Gastroesophageal sphincter (tissue), 4 donors: ENCODE data around the gene WDR20. TPM values are rescaled to one million over a fixed set of nuclear protein-coding genes. Genes with fewer than 3 reads are reported as not detected.
"Not testable (repeated sequence)": the region's sequence is repeated elsewhere in the genome, so short reads cannot be mapped to it uniquely, and the experiment has no call there.

Experiments used
- ATAC-seq: fragments of 150-250 bp; one replicate; pipeline ENCODE4 v1.9.1; 2016; ENCODE audit warnings: mild to moderate bottlenecking, moderate library complexity
- H3K27ac ChIP-seq, 4 donors: fragments of 200-600 bp; sonication (generic) in 3 of 4; 1 replicate in 3 of 4; 2 replicates in 1 of 4; pipeline ENCODE4 v1.5.1; 2016 to 2019
- H3K27me3 ChIP-seq: fragments of 200-600 bp; sonication (generic); one replicate; pipeline ENCODE4 v1.5.1; 2019
- H3K36me3 ChIP-seq, 2 donors: fragments of 200-600 bp; sonication (generic); one replicate each; pipeline ENCODE4 v1.5.1; 2019; ENCODE audit warnings: control low read depth in 1 of 2
- H3K4me1 ChIP-seq, 3 donors: fragments of 200-600 bp; sonication (generic); 1 replicate in 2 of 3; 2 replicates in 1 of 3; pipeline ENCODE4 v1.5.1; 2016 to 2019; ENCODE audit warnings: control low read depth in 2 of 3
- H3K4me3 ChIP-seq, 2 donors: fragments of 200-600 bp; sonication (generic); one replicate each; pipeline ENCODE4 v1.5.1; 2019; ENCODE audit warnings: mild to moderate bottlenecking in 1 of 2, moderate library complexity in 1 of 2
- H3K9me3 ChIP-seq, 3 donors: fragments of 200-600 bp; sonication (generic); one replicate each; pipeline ENCODE4 v1.5.1; 2017 to 2019; ENCODE audit warnings: control low read depth in 2 of 3
- EP300 ChIP-seq: sonication (generic); formaldehyde crosslinking; IDR thresholded peaks from one replicate; pipeline ENCODE4 v1.6.1; 2017; ENCODE audit warnings: antibody characterized with exemption, mild to moderate bottlenecking
- POLR2A ChIP-seq, 2 donors: fragments of 450-650 bp; IDR thresholded peaks; one replicate each; pipeline ENCODE4 v1.6.1; 2017; ENCODE audit warnings: antibody characterized with exemption in 2 of 2, mild to moderate bottlenecking in 2 of 2, moderate library complexity in 1 of 2
- POLR2AphosphoS5 ChIP-seq: sonication (generic); formaldehyde crosslinking; IDR thresholded peaks from one replicate; pipeline ENCODE4 v1.6.1; 2017; ENCODE audit warnings: antibody characterized with exemption
- WGBS, 2 donors: methylation state at CpG; one replicate each; pipeline ENCODE4 v1.1.5; 2018; ENCODE audit warnings: low coverage in 1 of 2; 5-methylcytosine and 5-hydroxymethylcytosine counted together
- total RNA-seq, 4 donors: library from RNA; depleted of rRNA; stranded (reverse); fragments of >200 nt; gene quantifications; one replicate each; pipeline ENCODE4 v1.1.0, GENCODE V29; 2016
- TF ChIP-seq, protein P1 (sequence below), 4 experiments: fragments of 200-600 bp in 2 of 4; fragments of 450-650 bp in 2 of 4; sonication (generic) in 1 of 4; IDR thresholded peaks; one replicate each; pipeline ENCODE4 v1.5.1; 2017 to 2019; ENCODE audit warnings: antibody characterized with exemption in 4 of 4, mild to moderate bottlenecking in 2 of 4, moderate library complexity in 2 of 4

The WDR20 gene
- total RNA-seq, 4 donors from 2014 or later = 24.6 to 33.0 (median 28.9) TPM

DNA sequence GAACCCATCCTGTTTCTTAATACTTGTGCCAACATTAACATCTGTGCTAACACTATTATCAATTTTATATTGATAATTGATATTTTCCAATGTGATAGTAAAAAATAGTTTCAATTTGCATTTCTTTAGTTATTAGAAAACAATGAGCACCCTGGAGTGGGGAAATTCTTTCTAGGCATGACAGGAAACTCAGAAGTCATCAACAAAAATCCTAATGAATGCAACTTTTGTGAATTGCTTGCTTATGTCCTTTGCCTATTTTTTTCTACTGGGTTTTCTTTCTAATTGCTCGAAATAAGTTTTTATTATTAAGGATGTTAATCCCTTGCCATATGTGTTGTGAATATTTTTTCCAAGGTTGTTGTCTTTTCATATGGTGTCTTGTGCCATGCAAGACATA is 18.1 kb upstream of the WDR20 start:
- Histone ChIP-seq H3K4me3 (no peak overlapping the region), H3K36me3 (peaks cover 0 to 13% of the 10 kb centered on the region in 2 donors), H3K27me3 (no peaks in the 10 kb centered on the region), H3K27ac (no peak overlapping the region), H3K9me3 (no peaks in the 10 kb centered on the region), H3K4me1 (no peaks in the 10 kb centered on the region)
- 74 to 80% methylated on average over 1 of the region's 1 CpG for WGBS, 2 donors
- no peak for ATAC-seq
- TF ChIP-seq POLR2A (IDR thresholded peaks at IDR 0.05) = no peak
- no peak for TF ChIP-seq POLR2AphosphoS5

DNA sequence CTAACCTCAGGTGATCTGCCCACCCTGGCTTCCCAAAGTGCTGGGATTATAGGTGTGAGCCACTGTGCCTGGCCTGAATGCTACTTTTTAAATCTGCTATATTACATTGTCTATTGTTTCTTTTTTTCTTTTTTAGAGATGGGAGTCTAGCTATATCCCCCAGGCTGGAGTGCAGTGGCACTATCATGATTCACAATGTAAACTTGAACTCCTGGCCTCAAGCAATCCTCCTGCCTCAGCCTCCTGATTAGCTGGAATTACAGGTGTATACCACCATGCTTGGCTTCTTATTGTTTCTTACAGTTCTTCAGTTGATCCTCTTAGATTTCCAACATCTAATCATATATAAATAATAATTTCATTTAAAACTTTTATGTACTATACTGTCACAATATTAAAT is 15.3 kb upstream of the WDR20 start:
- no peak overlapping the region for H3K27ac ChIP-seq
- ATAC-seq = no peak
- TF ChIP-seq POLR2A (IDR thresholded peaks at IDR 0.05) = no peak
- TF ChIP-seq POLR2AphosphoS5 = no peak
- no peak for TF ChIP-seq EP300
- TF ChIP-seq, protein P1, sequence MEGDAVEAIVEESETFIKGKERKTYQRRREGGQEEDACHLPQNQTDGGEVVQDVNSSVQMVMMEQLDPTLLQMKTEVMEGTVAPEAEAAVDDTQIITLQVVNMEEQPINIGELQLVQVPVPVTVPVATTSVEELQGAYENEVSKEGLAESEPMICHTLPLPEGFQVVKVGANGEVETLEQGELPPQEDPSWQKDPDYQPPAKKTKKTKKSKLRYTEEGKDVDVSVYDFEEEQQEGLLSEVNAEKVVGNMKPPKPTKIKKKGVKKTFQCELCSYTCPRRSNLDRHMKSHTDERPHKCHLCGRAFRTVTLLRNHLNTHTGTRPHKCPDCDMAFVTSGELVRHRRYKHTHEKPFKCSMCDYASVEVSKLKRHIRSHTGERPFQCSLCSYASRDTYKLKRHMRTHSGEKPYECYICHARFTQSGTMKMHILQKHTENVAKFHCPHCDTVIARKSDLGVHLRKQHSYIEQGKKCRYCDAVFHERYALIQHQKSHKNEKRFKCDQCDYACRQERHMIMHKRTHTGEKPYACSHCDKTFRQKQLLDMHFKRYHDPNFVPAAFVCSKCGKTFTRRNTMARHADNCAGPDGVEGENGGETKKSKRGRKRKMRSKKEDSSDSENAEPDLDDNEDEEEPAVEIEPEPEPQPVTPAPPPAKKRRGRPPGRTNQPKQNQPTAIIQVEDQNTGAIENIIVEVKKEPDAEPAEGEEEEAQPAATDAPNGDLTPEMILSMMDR (IDR thresholded peaks at IDR 0.05) = no peak
- no peaks in the 10 kb centered on the region for H3K4me1 ChIP-seq
- H3K4me3 ChIP-seq = no peak overlapping the region
- H3K9me3 ChIP-seq = no peaks in the 10 kb centered on the region
- H3K36me3 ChIP-seq = no peaks in the 10 kb centered on the region
- no peaks in the 10 kb centered on the region for H3K27me3 ChIP-seq

DNA sequence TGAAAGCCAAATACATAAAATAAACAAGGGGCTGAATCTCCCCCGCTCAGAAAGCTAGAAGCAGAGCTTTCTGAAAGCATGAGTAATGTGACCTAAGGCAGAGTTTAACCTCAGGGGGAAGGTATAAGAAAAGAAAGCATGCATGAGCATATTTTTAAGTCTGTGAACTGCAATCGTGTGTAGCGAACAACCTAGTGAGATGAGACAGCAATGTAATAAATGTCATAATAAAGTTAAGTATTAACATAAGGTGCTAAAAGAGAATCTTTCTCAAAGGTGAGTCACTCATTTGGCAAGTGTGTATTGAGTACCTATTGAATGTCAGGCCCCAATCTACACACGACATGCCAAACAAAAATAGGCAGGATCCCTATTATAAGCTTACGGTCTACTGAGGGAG is 14.2 kb upstream of the WDR20 start:
- WGBS, 2 donors = 72 to 87% methylated on average over 5 of the region's 5 CpGs

DNA sequence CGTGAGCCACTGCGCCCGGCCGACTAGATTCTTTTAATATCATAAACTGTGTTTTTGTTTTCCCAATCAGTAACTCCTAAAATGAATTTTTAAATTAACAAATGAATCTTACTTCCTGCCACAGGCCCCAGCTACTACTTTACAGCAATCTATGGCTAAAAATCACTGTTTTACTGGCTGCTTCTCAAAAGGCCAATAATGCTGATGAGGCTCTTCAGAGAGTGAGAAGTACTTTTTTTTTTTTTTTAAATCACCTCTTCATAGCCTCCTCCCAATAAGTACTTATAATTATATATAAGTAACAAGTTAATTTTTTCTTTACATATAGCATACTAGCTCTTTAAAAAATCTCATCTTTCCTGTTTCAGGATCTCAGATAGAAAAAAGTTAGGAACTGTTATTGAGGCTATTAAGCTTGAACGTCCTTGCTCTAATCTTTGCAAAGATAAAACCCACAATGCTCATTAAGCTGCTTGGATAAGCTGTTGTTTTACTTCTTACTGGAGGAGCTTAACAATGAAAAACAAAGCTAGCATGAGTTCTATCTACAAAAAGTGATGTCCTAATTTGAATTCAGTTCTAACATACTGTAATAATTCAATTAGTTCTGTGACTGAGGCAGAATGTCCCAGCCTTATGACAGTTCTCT is 12.8 kb upstream of the WDR20 start:
- H3K27ac ChIP-seq = no peak overlapping the region
- ATAC-seq = no peak
- 82 to 85% methylated on average over 5 of the region's 5 CpGs for WGBS, 2 donors

More for the DNA sequence above, 14.2 kb upstream of the WDR20 start:
- TF ChIP-seq POLR2A (IDR thresholded peaks at IDR 0.05) (no peak), POLR2AphosphoS5 (no peak), EP300 (no peak)
- no peak for ATAC-seq
- Histone ChIP-seq H3K27ac (no peak overlapping the region), H3K36me3 (no peaks in the 10 kb centered on the region), H3K4me3 (no peak overlapping the region), H3K9me3 (no peaks in the 10 kb centered on the region), H3K27me3 (no peaks in the 10 kb centered on the region), H3K4me1 (no peaks in the 10 kb centered on the region)

GRCh38 chr14:102131741-102132140 is 8.0 kb upstream of the WDR20 start:
- Histone ChIP-seq H3K27me3 (no peaks in the 10 kb centered on the region), H3K36me3 (peaks cover 0 to 29% of the 10 kb centered on the region in 2 donors), H3K4me3 (no peak overlapping the region), H3K4me1 (no peaks in the 10 kb centered on the region), H3K9me3 (no peaks in the 10 kb centered on the region), H3K27ac (no peak overlapping the region)
- TF ChIP-seq POLR2AphosphoS5 (no peak), POLR2A (IDR thresholded peaks at IDR 0.05) (no peak), EP300 (no peak)
- TF ChIP-seq, protein P1 (IDR thresholded peaks at IDR 0.05) = no peak
- 65 to 77% methylated on average over 4 to 6 of the region's 6 CpGs for WGBS, 2 donors
- ATAC-seq = no peak

More for the DNA sequence above, 12.8 kb upstream of the WDR20 start:
- H3K4me1 ChIP-seq = no peaks in the 10 kb centered on the region
- H3K36me3 ChIP-seq = no peaks in the 10 kb centered on the region
- TF ChIP-seq, protein P1 (IDR thresholded peaks at IDR 0.05) = no peak
- TF ChIP-seq POLR2AphosphoS5 (no peak), POLR2A (IDR thresholded peaks at IDR 0.05) (no peak), EP300 (no peak)
- no peak overlapping the region for H3K4me3 ChIP-seq
- H3K27me3 ChIP-seq = no peaks in the 10 kb centered on the region
- H3K9me3 ChIP-seq = no peaks in the 10 kb centered on the region

DNA sequence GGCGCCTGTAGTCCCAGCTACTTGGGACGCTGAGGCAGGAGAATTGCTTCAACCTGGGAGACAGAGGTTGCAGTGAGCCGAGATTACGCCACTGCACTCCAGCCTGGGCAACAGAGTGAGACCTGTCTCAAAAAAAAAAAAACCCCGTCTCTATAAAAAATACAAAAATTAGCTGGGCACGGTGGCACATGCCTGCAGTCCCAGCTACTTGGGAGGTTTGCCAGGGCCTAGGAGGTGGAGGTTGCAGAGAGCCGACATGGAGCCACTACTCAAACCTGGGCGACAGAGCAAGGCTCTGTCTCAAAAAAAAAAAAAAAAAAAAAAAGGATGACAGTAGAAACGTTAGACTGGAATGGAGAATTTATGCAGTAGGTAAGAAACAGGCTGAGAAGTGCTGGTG is 5.7 kb upstream of the WDR20 start:
- H3K9me3 ChIP-seq, H3K27ac ChIP-seq, H3K27me3 ChIP-seq, H3K4me3 ChIP-seq, H3K4me1 ChIP-seq, ATAC-seq: not testable (repeated sequence)
- H3K36me3 ChIP-seq = peaks cover 0 to 29% of the 10 kb centered on the region in 2 donors
- WGBS, 2 donors = 68 to 93% methylated on average over 4 to 6 of the region's 9 CpGs

DNA sequence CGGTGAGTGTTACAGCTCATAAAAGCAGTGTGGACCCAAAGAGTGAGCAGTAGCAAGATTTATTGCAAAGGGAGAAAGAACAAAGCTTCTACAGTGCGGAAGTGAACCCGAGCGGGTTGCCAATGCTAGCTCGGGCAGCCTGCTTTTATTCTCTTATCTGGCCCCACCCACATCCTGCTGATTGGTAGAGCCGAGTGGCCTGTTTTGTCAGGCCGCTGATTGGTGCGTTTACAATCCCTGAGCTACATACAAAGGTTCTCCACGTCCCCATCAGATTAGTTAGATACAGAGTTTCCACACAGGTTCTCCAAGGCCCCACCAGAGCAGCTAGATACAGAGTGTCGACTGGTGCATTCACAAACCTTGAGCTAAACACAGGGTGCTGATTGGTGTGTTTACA is 5.0 kb upstream of the WDR20 start:
- not testable (repeated sequence) for H3K27me3 ChIP-seq, H3K4me3 ChIP-seq, ATAC-seq, H3K9me3 ChIP-seq, H3K27ac ChIP-seq
- H3K36me3 ChIP-seq = peaks cover 0 to 29% of the 10 kb centered on the region in 2 donors
- 91% methylated on average over 8 to 9 of the region's 10 CpGs for WGBS, 2 donors
- peaks cover 0 to 12% (median 7%) of the 10 kb centered on the region in 3 donors for H3K4me1 ChIP-seq

GRCh38 chr14:102135456-102135855 is 4.2 kb upstream of the WDR20 start:
- WGBS, 2 donors = no CpG with 5 or more reads among the region's 30 CpGs
- H3K9me3 ChIP-seq = not testable (repeated sequence)

More at GRCh38 chr14:102135456-102135855, 4.2 kb upstream of the WDR20 start:
- Histone ChIP-seq H3K4me1 (peaks cover 0 to 14% (median 7%) of the 10 kb centered on the region in 3 donors), H3K36me3 (peaks cover 0 to 29% of the 10 kb centered on the region in 2 donors)
- H3K27ac ChIP-seq, ATAC-seq, H3K4me3 ChIP-seq, H3K27me3 ChIP-seq: not testable (repeated sequence)
